Right kidney (tissue), 1 donor: ENCODE data around the gene PPP5C.

Experiments
- DNase-seq: peaks from one replicate; pipeline ENCODE4 v3.0.0-alpha.2; 2016

The PPP5C gene

DNA sequence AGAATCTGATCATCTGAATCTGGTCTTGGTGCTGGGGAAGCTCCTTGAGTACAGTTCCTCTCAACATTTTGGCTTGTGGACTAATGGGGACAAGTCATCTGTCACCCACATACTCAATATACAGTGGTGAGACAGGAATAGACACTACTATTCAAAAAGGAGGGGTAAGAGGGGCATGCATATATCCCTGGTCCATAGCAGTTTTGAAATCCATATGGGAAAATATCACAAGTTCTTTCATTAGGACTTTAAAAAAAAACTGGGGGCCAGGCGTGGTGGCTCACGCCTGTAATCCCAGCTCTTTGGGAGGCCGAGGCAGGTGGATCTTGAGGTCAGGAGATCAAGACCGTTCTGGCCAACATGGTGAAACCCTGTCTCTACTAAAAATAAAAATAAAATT lies 20.3 kb upstream of the PPP5C start:
- no peak for DNase-seq

GRCh38 chr19:46328079-46328478 lies 18.8 kb upstream of the PPP5C start:
- DNase-seq: no peak

DNA sequence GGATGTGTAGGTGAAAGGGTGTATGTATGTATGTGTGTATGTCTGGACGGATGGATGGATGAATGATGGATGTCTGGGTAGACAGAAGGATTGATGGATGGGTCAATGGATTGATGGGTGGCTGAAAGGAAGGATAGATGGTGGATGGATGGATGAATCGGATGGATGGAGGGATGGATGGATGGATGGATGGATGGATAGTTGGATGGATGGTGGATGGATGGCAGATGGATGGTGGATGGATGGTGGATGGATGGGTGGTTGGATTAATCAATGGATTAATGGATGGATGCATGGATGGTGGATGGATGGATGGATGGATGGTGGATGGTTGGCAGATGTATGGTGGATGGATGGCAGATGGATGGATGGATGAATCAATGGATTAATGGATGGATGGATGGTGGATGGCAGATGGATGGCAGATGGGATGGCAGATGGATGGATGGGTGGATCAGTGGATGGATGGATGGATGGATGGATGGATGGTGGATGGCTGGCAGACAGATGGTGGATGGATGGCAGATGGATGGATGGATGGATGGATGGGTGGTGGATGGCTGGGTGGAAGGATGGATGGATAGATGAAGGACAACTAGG lies 16.5 kb upstream of the PPP5C start:
- DNase-seq: no peak

DNA sequence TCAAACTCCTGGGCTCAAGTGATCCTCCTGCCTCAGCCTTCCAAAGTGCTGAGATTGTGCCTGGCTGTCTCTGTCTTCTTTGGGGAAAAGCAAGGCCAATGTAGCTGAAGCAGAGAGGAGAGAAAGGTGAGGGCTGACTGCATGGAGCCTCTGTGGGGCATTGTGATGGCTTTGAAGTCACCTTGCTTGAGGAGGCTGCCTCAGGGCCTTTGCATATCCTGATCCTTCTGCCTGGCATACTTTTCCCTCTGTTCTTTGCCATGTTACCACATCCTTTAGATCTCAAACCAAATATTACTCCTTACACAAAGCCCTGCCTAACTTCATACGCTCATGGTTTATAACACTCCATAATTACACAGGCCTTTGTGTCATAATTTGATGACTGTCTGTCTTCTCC lies 9.4 kb upstream of the PPP5C start:
- DNase-seq: no peak

GRCh38 chr19:46339446-46339845 lies 7.4 kb upstream of the PPP5C start:
- no peak for DNase-seq

DNA sequence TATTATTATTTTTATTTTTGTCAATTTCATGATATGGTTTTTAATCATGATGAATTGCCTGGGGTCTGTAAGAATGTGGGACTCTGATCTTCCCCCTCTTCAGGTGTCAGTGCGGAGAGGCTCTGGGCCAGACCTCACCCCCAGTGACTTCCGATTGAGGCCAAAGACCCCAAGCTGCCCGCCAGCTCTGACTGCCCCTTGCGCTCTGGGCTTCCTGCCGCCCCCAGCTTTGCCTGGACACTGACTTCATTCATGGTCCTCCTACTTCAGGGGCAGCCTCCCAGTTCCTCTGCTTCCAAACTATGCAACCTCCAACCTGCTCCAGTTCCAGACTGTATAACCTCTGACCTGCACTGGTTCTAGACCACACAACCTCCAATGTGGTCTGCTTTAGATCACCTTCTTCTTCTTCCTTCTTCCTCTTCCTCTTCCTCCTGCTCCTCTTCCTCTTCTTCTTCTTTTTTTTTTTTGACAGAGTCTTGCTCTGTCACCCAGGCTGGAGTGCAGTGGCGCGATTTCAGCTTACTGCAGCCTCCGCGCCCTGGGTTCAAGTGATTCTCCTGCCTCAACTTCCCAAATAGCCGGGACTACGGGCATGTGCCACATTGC lies 6.7 kb upstream of the PPP5C start:
- no peak for DNase-seq

- no peak for DNase-seq
Measured at GRCh38 chr19:46341937-46342336, 5.0 kb upstream of the PPP5C start.

DNA sequence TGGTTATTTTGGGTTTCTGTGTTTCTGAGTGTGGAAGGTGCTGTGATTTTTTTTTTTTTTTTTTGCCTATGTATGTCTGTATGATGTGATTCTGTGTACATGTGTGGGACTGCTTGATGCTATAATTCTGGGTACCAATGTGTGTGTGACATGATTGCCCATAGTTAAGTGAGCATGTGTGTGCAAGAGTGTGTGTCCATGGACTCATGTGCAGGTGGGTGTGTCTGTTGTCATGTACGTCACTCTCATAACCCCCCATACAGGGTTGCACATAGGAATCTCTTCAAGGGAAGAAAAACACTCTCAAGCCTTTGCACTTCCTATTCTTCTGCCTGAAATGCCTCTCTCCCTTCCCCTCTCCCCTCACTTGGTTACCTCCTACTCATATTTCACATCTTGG lies 2.5 kb upstream of the PPP5C start:
- DNase-seq: no peak

GRCh38 chr19:46345157-46345556 lies 1.7 kb upstream of the PPP5C start:
- no peak for DNase-seq

DNA sequence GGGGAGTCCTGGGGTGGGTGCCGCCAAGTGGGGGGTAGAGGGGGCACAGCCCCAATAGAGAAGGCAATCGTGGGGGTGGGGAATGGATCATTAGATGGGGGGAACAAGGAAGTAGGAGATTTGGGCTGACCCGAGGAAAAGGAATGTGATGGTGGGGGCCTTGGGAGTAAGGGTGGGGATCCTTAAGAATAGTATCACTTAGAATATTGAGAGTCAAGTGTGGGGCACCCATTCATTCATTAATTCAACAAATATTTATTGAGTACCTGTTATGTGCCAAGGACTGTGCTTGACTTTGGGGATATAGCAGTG lies 641 bp downstream of the PPP5C start:
- DNase-seq: no peak

DNA sequence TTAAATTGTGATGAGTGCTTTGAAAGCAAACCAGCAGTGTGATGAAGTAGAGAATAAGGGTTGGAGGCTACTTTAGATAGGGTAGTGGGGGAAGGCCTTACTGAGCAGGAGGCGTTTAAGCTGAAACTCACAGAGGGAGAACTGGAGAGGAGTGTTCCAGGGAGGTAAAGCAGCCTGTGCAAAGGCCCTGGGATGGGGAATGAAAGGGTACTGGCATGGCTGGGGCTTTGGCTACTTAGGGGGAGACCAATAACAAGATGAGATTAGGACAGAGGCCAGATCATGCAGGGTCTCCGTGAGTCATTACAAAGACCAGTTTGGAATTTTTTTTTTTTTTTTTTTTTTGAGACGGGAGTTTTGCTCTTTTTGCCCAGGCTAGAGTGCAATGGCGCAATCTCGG lies 1.1 kb downstream of the PPP5C start:
- no peak for DNase-seq

- DNase-seq: no peak
Measured at GRCh38 chr19:46349311-46349993, 2.6 kb downstream of the PPP5C start.

GRCh38 chr19:46350029-46350757 lies 3.3 kb downstream of the PPP5C start:
- DNase-seq: no peak

- no peak for DNase-seq
Measured at GRCh38 chr19:46350758-46351159, 3.9 kb downstream of the PPP5C start.

DNA sequence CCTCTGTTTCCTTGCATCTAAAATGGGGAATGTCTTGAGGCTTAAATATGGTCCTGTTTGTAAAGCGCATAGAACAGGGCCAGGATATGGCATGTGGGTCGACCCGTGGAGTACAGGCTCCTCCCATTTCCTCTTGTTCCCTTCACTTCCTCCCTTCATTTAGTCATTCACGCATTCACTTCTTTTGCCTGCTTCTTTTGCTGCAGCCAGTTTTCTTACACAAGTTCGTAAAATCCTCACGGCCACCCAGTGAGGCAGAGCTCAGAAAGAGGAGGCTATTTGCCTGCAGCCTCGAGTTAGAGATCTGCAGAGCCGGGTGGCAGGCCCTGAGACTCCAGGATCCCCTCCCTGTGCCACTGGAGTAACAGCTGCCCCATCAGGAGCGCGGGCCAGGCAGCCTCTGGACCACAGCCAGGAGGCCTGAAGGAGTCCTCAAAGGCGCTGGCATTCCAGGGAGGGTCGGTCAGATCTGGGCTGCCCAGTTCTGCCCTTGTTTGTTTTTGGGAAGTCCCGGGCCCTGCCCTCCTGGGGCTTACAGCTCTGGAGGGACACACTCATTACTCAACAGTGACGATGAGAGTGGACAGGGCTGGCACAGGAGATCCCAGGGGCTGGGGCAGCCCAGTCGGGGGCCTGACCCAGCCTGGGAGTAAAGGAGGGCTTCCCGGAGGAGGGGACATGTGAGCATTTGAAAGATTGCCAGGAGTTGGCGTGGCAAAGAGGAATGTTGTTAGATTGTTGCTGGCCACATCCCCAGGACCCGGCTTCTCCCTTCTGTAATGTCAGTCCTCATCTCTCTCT lies 4.6 kb downstream of the PPP5C start:
- DNase-seq: no peak

DNA sequence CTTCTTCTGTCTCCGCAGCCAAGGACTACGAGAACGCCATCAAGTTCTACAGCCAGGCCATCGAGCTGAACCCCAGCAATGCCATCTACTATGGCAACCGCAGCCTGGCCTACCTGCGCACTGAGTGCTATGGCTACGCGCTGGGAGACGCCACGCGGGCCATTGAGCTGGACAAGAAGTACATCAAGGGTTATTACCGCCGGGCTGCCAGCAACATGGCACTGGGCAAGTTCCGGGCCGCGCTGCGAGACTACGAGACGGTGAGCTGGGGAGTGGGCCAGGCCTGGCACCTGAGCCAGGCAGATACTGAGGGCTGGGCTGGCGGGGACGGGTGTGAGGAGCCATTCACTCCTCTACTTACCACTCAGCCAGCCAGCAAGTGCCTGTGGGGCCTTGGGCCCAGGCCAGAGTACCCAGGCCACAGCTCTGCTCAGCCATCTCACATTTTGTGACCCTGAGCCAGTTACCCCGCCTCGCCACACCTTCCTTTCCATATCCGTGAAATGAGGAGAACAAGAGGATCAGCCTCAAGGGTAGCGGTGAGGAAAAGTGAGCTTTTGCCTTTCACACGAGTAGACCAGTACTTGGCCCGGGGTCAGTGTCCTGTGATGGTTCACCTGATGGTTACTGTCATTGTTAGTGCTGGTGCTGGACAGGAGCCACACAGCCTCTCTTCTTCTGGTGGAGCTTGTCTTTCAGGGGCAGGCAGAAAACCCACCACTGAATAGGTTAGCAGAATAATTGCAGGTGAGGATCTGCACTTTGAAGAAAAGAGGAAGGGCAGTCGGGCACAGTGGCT lies 7.0 kb downstream of the PPP5C start:
- DNase-seq: no peak

DNA sequence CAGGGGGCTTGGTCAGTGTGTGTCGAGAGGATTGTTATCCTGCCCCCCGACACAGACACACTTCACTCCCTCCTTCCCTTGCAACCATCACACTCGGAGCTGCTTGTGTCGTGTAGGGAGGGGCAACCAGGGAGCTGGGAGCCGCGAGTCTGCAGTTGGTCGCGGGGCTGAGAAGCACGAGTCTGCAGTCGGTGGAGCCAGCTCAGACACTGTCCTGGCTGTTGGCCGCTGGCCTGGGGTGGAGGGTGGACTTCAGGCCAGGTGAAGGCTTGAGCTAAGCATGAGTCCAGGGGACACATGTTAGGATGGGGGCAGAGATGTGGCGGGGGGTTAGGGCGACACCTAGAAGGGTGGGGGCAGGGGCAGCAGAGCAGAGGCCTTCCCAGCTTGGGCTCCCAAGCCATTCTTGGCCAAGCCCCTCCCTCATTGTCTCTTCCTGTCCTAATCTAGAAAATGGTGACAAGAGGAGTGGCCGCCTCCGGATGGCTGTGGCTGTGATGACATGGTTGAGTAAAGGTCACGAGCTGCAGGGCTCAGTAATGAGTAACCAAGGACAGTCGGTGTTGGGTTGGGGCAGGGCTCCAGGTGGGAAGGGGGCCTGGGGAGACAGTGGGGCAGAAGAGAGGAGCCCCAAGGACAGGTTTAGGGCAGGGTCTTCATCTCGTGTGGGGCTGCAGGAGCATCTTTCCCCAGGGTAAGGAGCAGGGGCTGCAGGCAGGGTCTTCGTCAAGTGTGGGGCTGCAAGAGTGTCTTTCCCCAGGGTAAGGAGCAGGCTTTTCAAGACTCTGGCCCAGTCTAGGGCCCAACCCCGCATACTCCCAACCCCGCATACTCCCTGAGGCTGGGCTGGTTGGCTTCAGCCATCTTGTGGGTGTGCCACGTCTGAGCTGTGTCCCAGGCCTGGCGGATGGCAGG lies 8.6 kb downstream of the PPP5C start:
- DNase-seq: no peak

GRCh38 chr19:46356149-46357055 lies 9.5 kb downstream of the PPP5C start:
- no peak for DNase-seq

DNA sequence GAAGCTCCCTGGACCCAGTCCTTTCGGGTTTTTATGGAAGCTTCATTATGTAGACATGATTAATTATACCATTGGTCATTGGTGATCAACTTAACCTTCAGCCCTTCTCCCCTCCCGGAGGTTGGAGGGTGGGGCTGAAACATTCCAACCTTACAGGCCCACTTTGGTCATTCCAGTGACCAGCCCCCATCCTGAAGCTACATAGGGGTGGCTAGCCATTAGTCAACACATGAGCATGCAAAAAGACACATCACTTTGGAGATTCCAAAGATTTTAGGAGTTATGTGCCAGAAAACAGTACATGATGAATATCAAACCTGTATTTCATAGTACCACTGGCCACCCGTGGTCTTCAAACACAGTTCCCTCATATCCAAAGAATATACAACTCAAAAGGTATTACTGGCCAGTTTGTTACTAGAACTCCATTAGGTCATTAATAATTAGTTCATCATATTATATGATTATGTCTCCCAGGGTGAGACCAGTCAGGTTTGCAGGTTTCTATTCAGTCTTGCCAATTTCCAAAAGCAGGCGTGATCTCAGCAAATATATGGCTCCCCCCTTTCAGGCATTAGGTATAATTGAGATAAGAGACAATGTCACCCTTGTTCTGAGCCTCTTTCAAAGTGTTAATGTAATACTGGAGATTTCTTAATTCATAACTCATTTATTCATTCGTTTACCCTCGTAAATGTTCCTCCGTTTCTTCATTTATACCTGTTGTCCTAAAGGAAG lies 11.1 kb downstream of the PPP5C start:
- no peak for DNase-seq
